ENCODE results near the gene MRPS9.

MRPS9 gene

GRCh38 chr2:105125920-105126319 is 88.1 kb downstream of the MRPS9 start:
- no peak for DNase-seq

DNA sequence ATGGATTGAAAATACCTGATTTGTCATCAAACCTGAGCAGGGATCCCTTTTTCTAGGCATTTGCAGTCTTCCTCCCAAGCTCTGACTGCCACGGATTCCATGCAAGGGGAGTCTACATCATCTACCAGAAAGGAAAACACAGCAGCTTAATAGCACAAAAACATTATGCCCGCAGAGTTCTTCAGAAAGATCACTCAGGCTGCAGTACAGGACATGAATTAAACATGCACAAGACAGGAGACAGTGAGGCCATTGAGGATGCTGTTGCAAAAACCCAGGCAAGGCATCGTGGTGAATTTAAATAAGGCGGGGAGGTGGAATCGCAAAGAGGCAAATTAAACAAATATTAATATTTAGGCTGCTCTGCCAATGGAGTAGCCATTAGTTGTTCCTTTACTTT is 88.5 kb downstream of the MRPS9 start:
- DNase-seq: no peak

DNA sequence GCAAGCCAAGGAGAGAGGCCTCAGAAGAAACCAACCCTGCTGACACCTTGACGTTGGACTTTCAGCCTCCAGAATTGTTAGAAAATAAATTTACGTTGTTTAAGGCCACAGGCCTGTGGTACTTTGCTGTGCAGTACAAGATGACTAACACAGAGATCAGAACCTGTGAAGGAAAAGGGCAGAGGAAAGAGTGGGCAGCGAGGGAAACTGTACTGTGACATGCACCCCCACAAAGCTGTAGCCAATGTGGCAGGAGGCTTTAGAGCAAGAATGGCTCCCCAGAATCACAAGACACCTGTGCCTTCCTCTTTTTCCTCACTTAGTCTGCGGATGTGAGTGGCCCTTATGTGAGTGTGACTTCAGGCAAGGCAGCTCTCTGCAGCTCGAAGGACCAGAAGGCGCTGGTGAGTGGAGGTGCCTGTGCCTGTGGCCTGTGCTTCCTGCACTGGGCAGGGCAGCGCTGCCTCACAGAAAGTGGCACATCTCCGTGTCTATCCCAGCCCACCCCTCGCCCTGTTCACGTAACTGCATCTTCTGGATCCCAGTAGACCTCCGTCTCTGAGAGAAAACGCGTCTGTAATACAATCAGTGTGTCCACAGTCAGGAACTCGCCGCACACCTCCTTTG is 89.5 kb downstream of the MRPS9 start:
- DNase-seq: no peak

DNA sequence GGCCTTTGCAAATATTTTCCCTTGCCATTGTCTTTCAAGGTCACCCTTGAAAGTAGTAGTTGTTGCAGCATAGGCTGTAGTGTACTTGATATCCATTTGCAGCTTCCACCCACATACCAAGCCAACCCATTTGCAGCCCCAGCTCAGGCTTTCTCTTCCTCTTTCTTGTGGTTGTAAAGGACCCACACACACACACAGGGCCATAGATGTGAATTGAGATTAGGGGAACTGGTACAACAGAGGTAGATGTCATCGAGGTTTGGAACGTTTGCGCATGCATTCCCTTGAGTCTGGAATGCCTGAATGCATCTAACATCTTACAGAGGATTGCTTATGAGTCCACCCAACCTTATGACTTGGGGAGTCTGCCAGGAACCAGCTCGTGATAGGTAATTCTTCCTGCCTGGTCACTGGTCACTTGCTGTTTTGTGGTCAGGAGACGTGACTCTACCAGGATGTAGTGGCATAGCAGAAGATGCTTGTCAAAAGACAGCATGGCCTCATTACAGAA is 91.9 kb downstream of the MRPS9 start:
- peak; percentile 43 for DNase-seq

DNA sequence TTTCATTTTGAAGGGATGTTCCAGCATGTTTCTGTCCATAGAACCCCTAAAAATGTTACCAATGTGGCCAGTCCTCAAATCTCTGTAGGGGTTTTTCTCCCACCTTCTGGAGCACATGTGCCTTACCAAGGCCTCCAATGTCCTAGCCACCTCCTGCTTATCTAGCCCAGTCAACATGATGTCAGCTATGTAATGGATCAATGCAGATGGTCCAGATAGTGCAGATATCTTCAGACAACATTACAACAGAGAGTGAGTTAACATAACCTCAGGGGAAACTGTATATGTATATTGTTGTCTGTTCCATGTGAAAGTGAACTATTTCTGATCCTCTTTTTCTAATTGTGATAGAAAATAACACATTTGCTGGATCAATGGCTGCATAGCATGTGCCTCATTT is 92.7 kb downstream of the MRPS9 start:
- no peak for DNase-seq

- no peak for DNase-seq
Observed at GRCh38 chr2:105134081-105134480, 96.2 kb downstream of the MRPS9 start.

GRCh38 chr2:105135436-105135835 is 97.6 kb downstream of the MRPS9 start:
- no peak for DNase-seq

DNA sequence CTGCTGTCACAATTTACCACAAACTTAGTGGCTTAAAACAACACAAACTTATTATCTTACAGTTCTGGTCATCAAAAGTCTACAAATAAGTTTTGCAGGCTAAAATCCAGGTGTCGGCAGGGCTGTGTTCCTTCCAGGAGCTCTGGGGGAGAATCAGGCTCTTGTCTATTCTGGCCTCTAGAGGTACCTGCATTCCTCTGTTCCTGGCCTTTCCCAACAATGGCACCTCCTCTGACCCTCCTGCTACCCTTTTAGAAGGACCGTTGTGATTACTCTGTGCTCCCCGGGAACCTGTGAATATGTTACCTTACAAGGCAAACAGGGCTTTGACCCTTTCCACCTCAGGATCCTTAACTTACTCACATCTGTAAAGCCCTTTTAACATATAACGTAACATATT is 98.5 kb downstream of the MRPS9 start:
- no peak for DNase-seq

GRCh38 chr2:105138643-105139042 is 100.8 kb downstream of the MRPS9 start:
- no peak for DNase-seq

GRCh38 chr2:105139556-105140239 is 101.8 kb downstream of the MRPS9 start:
- no peak for DNase-seq

GRCh38 chr2:105140240-105140568 is 102.3 kb downstream of the MRPS9 start:
- DNase-seq: no peak

- no peak for DNase-seq
Observed at GRCh38 chr2:105141099-105141614, 103.3 kb downstream of the MRPS9 start.

DNA sequence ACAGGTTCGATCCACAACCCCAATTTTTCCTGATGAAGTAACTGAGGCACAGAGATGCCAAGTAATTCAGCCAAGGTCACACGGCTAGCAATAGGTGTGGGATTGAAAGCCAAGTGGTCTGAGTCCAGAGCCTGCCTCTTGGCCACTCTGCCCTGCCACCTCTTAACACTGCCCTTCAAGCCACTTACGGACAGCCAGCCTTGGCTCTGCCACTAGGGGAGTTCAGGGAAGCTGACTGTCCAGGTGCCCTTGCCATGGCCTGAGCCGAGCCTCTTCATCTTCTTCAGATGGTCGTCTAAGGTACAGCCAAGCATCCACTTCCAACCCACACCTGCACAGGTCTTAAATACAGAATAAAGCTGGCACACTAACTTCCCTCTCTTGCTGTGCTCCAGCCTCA is 104.4 kb downstream of the MRPS9 start:
- DNase-seq: no peak

GRCh38 chr2:105143094-105143466 is 105.2 kb downstream of the MRPS9 start:
- no peak for DNase-seq

DNA sequence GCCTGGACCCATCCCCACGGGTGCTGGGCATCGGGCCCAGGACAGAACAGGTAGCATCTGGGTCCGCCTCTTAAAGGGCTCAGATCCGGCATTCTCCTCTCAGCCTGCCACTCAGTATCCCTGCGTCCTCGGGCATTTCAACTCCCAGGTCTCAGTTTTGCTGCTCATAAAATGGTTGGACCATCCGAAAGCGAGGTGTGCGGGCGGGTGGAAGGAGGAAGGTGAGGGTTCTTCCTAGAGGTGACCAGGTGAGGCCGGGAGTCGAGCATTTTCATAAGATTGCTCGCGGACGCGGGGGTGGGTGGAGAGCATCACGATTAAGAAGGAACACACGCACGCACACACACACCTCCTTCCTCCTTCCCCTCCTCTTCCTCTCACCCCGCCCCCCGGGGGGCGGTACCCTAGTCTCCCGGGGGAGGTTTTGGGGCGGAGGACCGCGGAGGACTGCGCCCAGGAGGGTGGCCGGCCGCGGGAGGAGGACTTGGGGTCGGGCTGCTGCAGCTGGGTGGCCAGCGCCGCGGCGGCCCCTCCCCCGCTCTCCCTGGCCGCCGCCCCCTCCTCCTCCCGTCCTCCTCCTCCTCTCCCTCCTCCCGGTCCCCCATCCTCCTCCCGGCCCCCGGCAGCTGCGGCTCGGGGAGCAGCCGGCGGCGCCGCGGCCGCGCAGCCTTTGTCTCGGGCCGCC is 105.7 kb downstream of the MRPS9 start:
- no peak for DNase-seq

GRCh38 chr2:105144152-105144940 is 106.5 kb downstream of the MRPS9 start:
- DNase-seq: no peak

DNA sequence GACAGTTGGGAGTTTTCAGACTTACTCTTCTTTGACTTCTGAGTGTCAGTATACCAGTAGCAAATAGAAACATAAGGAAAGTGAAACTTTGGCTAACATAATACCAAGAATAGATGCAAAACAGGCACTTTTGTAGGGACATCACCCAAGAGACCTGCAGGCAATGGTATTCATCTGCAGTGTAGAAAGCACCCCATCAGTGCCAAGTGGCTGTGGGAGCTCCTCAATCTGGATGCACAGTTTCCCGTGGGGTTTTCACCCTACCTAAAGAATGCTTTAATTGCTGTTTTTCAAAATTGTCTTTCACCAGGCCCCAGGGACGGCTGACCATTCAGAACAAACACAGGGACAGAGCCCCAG is 107.1 kb downstream of the MRPS9 start:
- no peak for DNase-seq

GRCh38 chr2:105149272-105149671 is 111.4 kb downstream of the MRPS9 start:
- DNase-seq: no peak
